HK-2 (cell line): ENCODE results near the gene AP2S1.
"Not testable (repeated sequence)": the region's sequence is repeated elsewhere in the genome, so short reads cannot be mapped to it uniquely, and the experiment has no call there.

Experiments
- DNase-seq: peaks from one replicate; pipeline ENCODE4 v3.0.0-alpha.2; 2018; ENCODE audit not compliant: unreplicated experiment

Gene AP2S1

DNA sequence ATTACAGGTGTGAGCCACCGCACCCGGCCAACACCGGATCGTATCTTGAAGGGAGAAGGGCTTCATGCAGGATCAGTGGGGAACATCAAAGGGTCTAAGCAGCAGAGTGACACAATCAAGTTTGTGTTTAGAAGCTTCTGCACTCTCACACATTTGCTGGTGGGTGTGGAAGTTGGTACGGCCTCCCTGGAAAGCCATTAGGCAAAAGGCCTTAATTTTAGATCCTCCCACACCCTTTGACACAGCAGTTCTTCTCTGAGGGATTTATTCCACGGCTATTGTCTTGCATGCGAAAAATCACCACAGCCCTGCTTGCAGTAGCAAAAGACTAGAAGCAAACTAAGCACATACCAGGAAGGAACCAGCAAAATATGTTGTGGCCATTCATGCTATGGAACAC, 44.0 kb downstream of the AP2S1 start:
- DNase-seq, result no peak

DNA sequence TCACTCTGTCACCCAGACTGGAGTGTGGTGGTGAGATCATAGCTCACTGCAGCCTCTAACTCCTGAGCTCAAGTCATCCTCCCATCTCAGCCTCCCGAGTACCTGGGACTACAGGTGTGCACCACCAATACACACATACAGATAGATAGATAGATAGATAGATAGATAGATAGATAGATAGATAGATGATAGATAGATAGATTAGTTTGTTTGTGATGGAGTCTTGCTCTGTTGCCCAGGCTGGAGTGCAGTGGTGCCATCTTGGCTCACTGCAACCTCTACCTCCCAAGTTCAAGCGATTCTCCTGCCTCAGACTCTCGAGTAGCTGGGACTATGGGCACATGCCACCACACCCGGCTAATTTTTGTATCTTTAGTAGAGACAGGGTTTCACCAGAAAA, 46.2 kb downstream of the AP2S1 start:
- not testable (repeated sequence) for DNase-seq

GRCh38 chr19:46803555-46803954, 47.1 kb downstream of the AP2S1 start:
- DNase-seq, result no peak

DNA sequence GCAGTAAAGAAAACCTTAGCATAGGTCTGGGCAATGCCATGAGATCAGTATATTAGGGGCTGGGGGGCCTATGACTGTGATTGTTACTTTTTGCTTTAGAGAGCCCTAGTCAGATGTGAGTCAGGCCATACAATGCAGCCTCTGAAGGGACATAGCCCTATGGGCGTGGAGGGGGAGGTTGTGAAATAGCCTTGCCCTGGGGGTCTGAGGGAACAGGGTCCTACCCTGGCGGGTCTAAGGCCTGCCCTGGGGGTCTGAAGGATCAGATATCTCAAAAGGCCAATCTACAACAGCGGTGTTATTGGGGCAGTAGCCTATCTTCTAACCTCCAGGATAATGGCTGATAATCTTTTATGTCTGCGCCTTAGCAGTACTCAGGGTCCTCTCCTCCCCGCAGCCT, 48.5 kb downstream of the AP2S1 start:
- no peak for DNase-seq

- no peak for DNase-seq
These were observed 51.9 kb downstream of the AP2S1 start for GRCh38 chr19:46798713-46799112.

GRCh38 chr19:46797881-46798280, 52.8 kb downstream of the AP2S1 start:
- no peak for DNase-seq

GRCh38 chr19:46791944-46792343, 58.7 kb downstream of the AP2S1 start:
- DNase-seq, result no peak

GRCh38 chr19:46789371-46789770, 61.3 kb downstream of the AP2S1 start:
- DNase-seq, result no peak

GRCh38 chr19:46788968-46789338, 61.7 kb downstream of the AP2S1 start:
- no peak for DNase-seq

- DNase-seq, result peak; percentile 99
These were observed 62.2 kb downstream of the AP2S1 start, which contains the start of gene SLC1A5 for GRCh38 chr19:46788262-46788967. Gene SLC1A5, minus strand, starts transcription at chr19:46788594. Its CDS starts 629 bp downstream, at chr19:46787965.
